Heart left ventricle (tissue), 16 donors: Measurements from ENCODE around the gene PAPOLB. TPM values are rescaled to one million over a fixed set of nuclear protein-coding genes. Genes with fewer than 3 reads are reported as not detected.
A peak's percentile ranks its signal among the peaks of the same experiment; 100 is the strongest.

Experiments
- ATAC-seq, 4 donors: fragments of 200-7000 bp; cut with Tn5 transposase; one replicate each; pipeline ENCODE4 v1.9.1; 2020 to 2022; ENCODE audit warnings: moderate library complexity in 4 of 4, mild to moderate bottlenecking in 3 of 4, moderate number of reproducible peaks in 1 of 4
- DNase-seq, 5 donors: peaks; one replicate each; pipeline ENCODE4 v3.0.0-alpha.2; 2020
- H3K27ac ChIP-seq, 12 donors: fragments of 200-600 bp; sonication (generic) in 4 of 12; one replicate each; pipeline versions ENCODE4 v1.5.0 to v1.8.0; 2016 to 2022; ENCODE audit warnings: mild to moderate bottlenecking in 2 of 12
- H3K27me3 ChIP-seq, 9 donors: fragments of 200-600 bp; sonication (generic) in 2 of 9; one replicate each; pipeline versions ENCODE4 v1.5.1 to v1.8.0; 2016 to 2022; ENCODE audit warnings: mild to moderate bottlenecking in 3 of 9
- H3K36me3 ChIP-seq, 9 donors: fragments of 200-600 bp; sonication (generic) in 2 of 9; one replicate each; pipeline versions ENCODE4 v1.5.0 to v1.8.0; 2018 to 2022; ENCODE audit warnings: mild to moderate bottlenecking in 2 of 9
- H3K4me1 ChIP-seq, 12 donors: fragments of 200-600 bp; sonication (generic) in 4 of 12; one replicate each; pipeline versions ENCODE4 v1.5.0 to v1.8.0; 2016 to 2022; ENCODE audit warnings: mild to moderate bottlenecking in 3 of 12
- H3K4me3 ChIP-seq, 12 donors: fragments of 200-600 bp; sonication (generic) in 4 of 12; one replicate each; pipeline versions ENCODE4 v1.5.0 to v1.8.0; 2017 to 2022; ENCODE audit warnings: mild to moderate bottlenecking in 9 of 12, moderate library complexity in 4 of 12
- H3K9me3 ChIP-seq, 12 donors: fragments of 200-600 bp; sonication (generic) in 4 of 12; one replicate each; pipeline versions ENCODE4 v1.5.0 to v1.8.0; 2016 to 2022; ENCODE audit warnings: mild to moderate bottlenecking in 1 of 12
- POLR2A ChIP-seq, 2 donors: fragments of 450-650 bp; IDR thresholded peaks; one replicate each; pipeline ENCODE4 v1.6.1; 2017; ENCODE audit warnings: antibody characterized with exemption in 2 of 2, mild to moderate bottlenecking in 2 of 2, moderate library complexity in 2 of 2
- WGBS, 4 donors: extraction: QIAGEN DNeasy Blood & Tissue Kit in 2 of 4; methylation state at CpG; one replicate each; pipeline versions ENCODE4 v1.1.5 to v1.1.7; 2013 to 2018; 5-methylcytosine and 5-hydroxymethylcytosine counted together
- intact Hi-C, 10 donors: fragments of 100-400 bp; cut with DNase I; formaldehyde crosslinking; loops; one replicate each; pipeline versions ENCODE4 v1.11.1 to v1.14.2; 2022
- polyA plus RNA-seq, 2 donors: library from polyadenylated mRNA; stranded (reverse); fragments of 200-250 nt; gene quantifications; one replicate each; pipeline ENCODE4 v1.2.3, GENCODE V29; 2013
- total RNA-seq, 9 donors: library from RNA; depleted of rRNA in 2 of 9; stranded (reverse); fragments of >200 nt in 2 of 9; fragmentation: NEBNext Ultra II Directional in 3 of 9; extraction: Animal tissue kit (Norgen Biotek cat#: 25700) in 3 of 9; gene quantifications; one replicate each; pipeline versions ENCODE4 v1.1.0 to v1.2.4, GENCODE V29; 2016 to 2023
- TF ChIP-seq, protein P1 (sequence below), 12 donors: fragments of 200-600 bp; sonication (generic) in 4 of 12; IDR thresholded peaks; one replicate each; pipeline versions ENCODE4 v1.5.0 to v1.8.0; 2018 to 2022; ENCODE audit warnings: antibody characterized with exemption in 12 of 12, mild to moderate bottlenecking in 5 of 12
- donor health status: ischemic (EF 13 %, LVEDD 7.1; RV severe dilation, severe dysfunction).
- donor health status: healthy with polysubstance abuse.
- donor health status: DM: no; HTN: yes; CAD: no.
- donor health status: DM: no; HTN: no; CAD: no.
- donor health status: ischemic (EF 25% LVEDD 6.9; RV normal size, moderate dysfunction).
- donor health status: ischemic (EF 25% LVEDD 5.7; RV mildly dilated, moderate dysfunction).
- donor health status: healthy.
- donor health status: DM: yes; HTN: yes; CAD: no.
- donor health status: ischemic (EF 35%, LVEDD 5.7; RV mildly dilated, moderate dysfunction).
- donor health status: nonischemic (EF 11% LVEDD 7.7; RV severe dilation, severe dysfunction).
- donor health status: DM: yes; HTN: yes; CAD: no.
- donor health status: PGD.
- donor health status: ischemic (EF 29% LVEDD 5.4; RV normal size, mild dysfunction).
- donor health status: nonischemic (EF 23%, LVEDD 6.1; RV moderate dilation, normal function).

PAPOLB gene
- total and polyA plus RNA-seq, 11 donors: 0.03 to 0.38 (median 0.09) TPM; not detected in 5

DNA sequence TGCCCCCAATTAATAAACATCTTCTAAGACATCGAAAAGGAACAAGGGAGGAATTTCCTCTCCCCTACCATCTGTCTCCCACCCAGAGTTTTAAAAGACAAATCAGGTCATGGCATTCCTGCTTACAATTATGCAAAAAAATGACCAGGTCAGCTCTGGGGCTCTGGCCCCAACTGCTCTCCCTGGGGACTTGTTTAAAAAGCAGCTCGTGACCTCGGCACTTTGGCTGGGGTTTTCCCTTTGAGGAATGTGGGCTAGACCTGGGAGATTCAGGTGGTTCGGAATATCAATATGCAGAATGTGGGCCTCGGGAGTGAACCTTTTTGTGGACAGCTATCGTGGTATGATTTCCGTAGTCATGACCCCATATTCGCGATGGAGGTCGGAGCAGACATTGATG lies 22.3 kb upstream of the PAPOLB start:
- Histone ChIP-seq H3K27ac (no peak overlapping the region), H3K27me3 (peaks cover 0 to 24% (median 0%) of the 10 kb centered on the region in 9 donors), H3K9me3 (no peaks in the 10 kb centered on the region), H3K4me3 (peak overlapping the region in 1 of 12 donors; percentile 83), H3K4me1 (peaks cover 0 to 32% (median 8%) of the 10 kb centered on the region in 12 donors), H3K36me3 (no peaks in the 10 kb centered on the region)
- ATAC-seq (no peak), DNase-seq (no peak)
- WGBS, 4 donors: 73 to 83% (median 75%) methylated on average over 10 of the region's 10 CpGs
- intact Hi-C loops: loop anchor here in 7 of 10 donors (2.0 to 10.0 kb wide), 12 partner anchors 37 to 279 kb away; partner anchors contain the start of gene FOXK1 (in 2 of the 7)
- no peak for TF ChIP-seq POLR2A (IDR thresholded peaks at IDR 0.05)
- TF ChIP-seq, protein P1, sequence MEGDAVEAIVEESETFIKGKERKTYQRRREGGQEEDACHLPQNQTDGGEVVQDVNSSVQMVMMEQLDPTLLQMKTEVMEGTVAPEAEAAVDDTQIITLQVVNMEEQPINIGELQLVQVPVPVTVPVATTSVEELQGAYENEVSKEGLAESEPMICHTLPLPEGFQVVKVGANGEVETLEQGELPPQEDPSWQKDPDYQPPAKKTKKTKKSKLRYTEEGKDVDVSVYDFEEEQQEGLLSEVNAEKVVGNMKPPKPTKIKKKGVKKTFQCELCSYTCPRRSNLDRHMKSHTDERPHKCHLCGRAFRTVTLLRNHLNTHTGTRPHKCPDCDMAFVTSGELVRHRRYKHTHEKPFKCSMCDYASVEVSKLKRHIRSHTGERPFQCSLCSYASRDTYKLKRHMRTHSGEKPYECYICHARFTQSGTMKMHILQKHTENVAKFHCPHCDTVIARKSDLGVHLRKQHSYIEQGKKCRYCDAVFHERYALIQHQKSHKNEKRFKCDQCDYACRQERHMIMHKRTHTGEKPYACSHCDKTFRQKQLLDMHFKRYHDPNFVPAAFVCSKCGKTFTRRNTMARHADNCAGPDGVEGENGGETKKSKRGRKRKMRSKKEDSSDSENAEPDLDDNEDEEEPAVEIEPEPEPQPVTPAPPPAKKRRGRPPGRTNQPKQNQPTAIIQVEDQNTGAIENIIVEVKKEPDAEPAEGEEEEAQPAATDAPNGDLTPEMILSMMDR (IDR thresholded peaks at IDR 0.05): no peak

DNA sequence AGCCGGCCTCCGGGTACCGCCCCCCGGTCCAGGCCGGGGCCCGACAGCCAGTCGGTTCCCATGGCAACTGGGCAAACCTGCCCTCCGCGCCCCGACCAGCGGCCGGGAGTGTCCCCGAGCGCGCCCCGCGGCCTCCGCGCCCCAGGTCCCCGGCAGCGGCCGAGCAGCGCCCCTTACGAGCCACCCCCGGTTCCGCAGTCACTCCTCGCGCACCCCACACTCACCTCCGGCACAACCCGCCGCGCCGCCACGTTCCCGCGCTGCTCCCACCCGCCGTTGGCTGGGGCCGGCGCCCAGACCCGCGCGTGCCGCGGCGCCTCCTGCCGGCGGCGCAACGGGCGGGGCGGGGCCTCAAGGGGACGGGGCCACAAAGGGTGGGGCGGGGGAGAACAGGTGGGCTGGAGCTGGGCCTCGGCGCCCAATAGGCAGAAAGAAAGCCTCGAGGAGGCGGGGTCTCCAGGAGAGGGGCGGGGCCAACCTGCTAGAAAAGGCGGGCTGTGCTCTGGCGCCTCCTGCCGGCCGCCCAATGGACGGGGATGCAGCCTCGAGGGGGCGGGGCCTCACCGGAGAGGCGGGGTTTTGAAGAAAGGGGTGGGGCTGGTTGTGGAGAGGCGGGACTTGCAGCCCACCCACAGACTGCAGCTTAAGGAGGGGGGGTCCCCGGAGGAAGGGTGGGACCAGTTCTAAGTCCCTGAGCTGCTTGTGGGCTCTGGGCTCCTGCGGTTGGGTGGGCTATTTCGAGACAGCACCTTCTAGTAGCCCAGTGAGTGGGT lies 21.7 kb upstream of the PAPOLB start, which contains the start of gene RADIL:
Gene RADIL, minus strand, starts transcription at position 345 of the 773 bp plus-strand sequence. CDS start 5,577 bp downstream, outside the sequence.
- peak; percentile 87 to 96 (median 96) for ATAC-seq
- 3 to 9% (median 4%) methylated on average over 23 to 72 of the region's 72 CpGs for WGBS, 4 donors
- intact Hi-C loops: loop anchor here in 9 of 10 donors (1.0 to 10.0 kb wide), 16 partner anchors 36 to 279 kb away; partner anchors contain the start of gene FOXK1 (in 2 of the 9)

DNA sequence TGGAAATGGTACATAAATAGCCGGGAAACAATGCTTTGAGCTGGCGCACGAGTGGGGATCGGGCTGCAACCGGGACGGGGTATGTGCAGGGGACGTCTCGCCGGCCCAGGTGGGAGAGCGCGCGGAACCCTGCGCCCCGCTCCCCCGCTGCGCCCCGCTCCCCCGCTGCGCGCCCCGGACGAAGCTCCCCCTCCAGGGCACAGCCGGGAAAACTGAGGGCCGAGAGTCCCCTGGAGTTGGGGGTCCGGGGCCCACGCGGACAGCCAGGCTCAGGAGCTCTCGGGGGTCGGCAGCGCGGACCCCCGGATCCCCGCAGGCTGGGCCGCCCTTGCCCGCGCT lies 21.2 kb upstream of the PAPOLB start:
- DNase-seq: no peak
- H3K27ac ChIP-seq: peak overlapping the region; percentile 67 to 93 (median 84)
- peaks cover 0 to 37% (median 10%) of the 10 kb centered on the region in 12 donors for H3K4me1 ChIP-seq
- no peaks in the 10 kb centered on the region for H3K9me3 ChIP-seq
- no peaks in the 10 kb centered on the region for H3K36me3 ChIP-seq
- 0 to 2% (median 1%) methylated on average over 19 to 36 of the region's 36 CpGs for WGBS, 4 donors
- intact Hi-C loops: loop anchor here in 9 of 10 donors (1.0 to 10.0 kb wide), 16 partner anchors 36 to 278 kb away; partner anchors contain the start of gene FOXK1 (in 2 of the 9)
- H3K27me3 ChIP-seq: peaks cover 0 to 24% (median 0%) of the 10 kb centered on the region in 9 donors
- H3K4me3 ChIP-seq: peak overlapping the region; percentile 53 to 83 (median 73)
- TF ChIP-seq POLR2A (IDR thresholded peaks at IDR 0.05): no peak
- TF ChIP-seq, protein P1 (IDR thresholded peaks at IDR 0.05): no peak
- no peak for ATAC-seq

More for the DNA sequence above, 21.7 kb upstream of the PAPOLB start, which contains the start of gene RADIL:
- TF ChIP-seq, protein P1 (IDR thresholded peaks at IDR 0.05): peak; percentile 70 to 97 (median 90)
- TF ChIP-seq POLR2A (IDR thresholded peaks at IDR 0.05): no peak
- H3K36me3 ChIP-seq: no peaks in the 10 kb centered on the region
- peaks cover 0 to 35% (median 10%) of the 10 kb centered on the region in 12 donors for H3K4me1 ChIP-seq
- H3K27me3 ChIP-seq: peaks cover 0 to 24% (median 0%) of the 10 kb centered on the region in 9 donors
- peak within 1 kb of the TSS; percentile 53 to 83 (median 73) for H3K4me3 ChIP-seq
- no peaks in the 10 kb centered on the region for H3K9me3 ChIP-seq
- H3K27ac ChIP-seq: peak within 1 kb of the TSS; percentile 67 to 93 (median 84)
- peak; percentile 90 to 96 (median 95) for DNase-seq
